Keratinocyte (primary cell): Measurements from ENCODE around the gene MSANTD3.

Experiments
- EZH2 ChIP-seq: IDR thresholded peaks from one replicate; pipeline ENCODE4 v1.6.1; 2012; ENCODE audit warnings: inconsistent platforms, mild to moderate bottlenecking, low read length, moderate library complexity
- TF ChIP-seq, protein P1 (sequence below), 3 experiments: IDR thresholded peaks in 1 of 3; conservative IDR thresholded peaks in 1 of 3; optimal IDR thresholded peaks in 1 of 3; 2 replicates in 2 of 3; 3 replicates in 1 of 3; pipeline versions ENCODE3 to v1.5.1; 2011; ENCODE audit warnings: low read length in 3 of 3, mild to moderate bottlenecking in 3 of 3, moderate library complexity in 2 of 3, control low read depth in 1 of 3, inconsistent platforms in 1 of 3; ENCODE audit not compliant: insufficient read depth in 2 of 3; ENCODE audit errors: extremely low read depth in 1 of 3

DNA sequence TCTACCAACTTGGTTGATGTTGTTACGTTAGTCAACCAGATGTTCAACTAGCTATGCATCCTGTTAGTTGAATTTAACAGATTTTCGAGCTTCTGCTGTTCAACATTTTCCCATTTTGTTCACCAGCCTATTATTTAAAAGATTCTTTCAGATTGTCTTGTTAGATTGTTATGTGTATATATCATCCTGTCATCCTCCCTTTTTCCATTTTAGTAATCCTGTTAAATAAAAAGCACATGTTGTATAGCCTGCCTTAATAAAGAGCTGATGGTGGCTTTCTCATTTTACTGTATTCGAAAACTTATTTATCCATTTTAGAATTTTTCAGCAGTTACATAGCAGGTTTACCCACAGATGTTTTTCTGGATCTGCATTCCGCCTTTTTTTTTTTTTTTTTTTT, 50.3 kb downstream of the MSANTD3 start:
- TF ChIP-seq, protein P1, sequence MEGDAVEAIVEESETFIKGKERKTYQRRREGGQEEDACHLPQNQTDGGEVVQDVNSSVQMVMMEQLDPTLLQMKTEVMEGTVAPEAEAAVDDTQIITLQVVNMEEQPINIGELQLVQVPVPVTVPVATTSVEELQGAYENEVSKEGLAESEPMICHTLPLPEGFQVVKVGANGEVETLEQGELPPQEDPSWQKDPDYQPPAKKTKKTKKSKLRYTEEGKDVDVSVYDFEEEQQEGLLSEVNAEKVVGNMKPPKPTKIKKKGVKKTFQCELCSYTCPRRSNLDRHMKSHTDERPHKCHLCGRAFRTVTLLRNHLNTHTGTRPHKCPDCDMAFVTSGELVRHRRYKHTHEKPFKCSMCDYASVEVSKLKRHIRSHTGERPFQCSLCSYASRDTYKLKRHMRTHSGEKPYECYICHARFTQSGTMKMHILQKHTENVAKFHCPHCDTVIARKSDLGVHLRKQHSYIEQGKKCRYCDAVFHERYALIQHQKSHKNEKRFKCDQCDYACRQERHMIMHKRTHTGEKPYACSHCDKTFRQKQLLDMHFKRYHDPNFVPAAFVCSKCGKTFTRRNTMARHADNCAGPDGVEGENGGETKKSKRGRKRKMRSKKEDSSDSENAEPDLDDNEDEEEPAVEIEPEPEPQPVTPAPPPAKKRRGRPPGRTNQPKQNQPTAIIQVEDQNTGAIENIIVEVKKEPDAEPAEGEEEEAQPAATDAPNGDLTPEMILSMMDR (optimal IDR thresholded peaks at IDR 0.05 in 1 of 3, IDR thresholded peaks at IDR 0.05 in 1 of 3, conservative IDR thresholded peaks at IDR 0.05 in 1 of 3; ENCODE audit: extremely low read depth in 1 of 3, insufficient read depth in 2 of 3, low read length in 3 of 3) = no peak
- TF ChIP-seq EZH2 = no peak
